Raji (cell line): Measurements from ENCODE around the gene IQSEC1.

ENCODE experiments used
- POLR2A ChIP-seq: IDR thresholded peaks from 2 replicates; pipeline ENCODE4 v1.6.1; 2011; ENCODE audit warnings: low read depth, low read length, control low read depth; ENCODE audit not compliant: insufficient read depth

Gene IQSEC1

DNA sequence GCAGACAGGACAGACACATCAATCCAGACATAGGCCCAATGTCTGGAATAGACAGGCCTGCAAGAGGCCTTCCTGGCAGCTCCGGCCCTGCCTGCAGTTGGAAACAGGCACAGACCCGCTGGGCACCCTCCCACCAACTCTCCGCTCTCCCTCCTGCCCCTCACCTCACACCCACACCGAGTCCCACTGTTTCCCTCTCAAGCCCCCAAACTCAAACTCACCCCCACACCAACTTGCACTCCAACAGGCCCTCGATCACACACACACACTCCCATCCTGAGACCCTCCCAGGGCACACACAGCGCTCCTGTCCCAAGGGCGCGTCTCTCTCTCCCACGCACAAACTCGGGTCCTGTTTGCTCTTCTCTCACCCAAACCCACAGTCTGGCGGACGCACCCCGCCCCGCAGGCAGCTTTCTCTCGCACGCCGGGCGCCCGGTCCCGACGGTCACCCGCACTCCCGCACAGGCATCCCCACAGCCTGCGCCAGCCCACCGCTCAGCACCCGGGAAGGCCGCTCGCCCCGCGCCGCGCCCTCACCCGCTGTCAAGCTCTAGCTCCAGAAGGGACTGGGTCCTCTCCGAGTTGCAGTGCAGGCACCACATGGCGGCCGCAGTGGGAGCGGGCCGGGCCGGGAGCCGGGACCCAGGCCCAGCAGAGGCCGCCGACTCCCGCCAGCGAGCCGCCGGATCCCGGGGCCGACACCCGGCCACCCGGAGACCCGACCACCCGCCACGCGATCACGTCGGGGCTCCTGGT lies 106.2 kb downstream of the IQSEC1 start:
- TF ChIP-seq POLR2A = no peak

DNA sequence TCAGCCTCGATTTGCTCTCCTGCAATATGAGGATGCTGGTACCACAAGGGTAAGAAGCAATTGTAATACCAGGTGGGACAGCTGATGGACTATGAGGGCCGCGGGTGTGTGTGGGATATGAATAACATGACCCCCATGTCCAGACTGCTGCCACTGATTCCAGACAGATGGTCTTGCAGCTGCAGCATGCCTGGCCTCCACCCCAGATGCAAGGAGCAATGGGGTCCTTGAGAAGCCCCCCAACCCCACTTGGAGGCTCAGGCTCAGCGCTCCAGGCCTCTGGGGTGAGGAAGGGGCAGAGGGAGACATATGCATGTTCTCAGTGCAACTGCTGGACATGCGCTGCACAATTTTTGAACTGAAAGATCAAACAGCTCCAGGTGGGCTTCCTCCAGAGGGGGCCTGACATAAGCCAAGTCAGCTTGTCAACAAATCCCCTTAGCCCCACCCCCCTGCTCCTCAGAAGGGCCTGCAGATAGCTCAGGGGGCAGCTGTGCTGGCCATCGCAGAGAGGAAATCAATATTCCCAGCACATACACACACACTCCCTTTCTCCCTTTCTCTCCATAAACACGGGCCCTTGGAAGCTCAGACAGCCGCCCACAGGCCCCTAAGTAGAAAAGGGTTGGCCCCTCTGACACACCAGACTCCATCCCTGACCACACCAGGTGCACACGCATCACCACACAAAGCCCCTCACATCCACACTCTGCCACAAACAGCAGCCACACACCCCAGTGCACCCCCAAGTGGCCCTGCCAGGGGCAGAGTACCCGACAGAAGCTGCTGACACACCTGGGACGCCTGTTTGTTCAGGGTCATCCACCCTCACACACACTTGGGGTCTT lies 107.0 kb downstream of the IQSEC1 start:
- no peak for TF ChIP-seq POLR2A

DNA sequence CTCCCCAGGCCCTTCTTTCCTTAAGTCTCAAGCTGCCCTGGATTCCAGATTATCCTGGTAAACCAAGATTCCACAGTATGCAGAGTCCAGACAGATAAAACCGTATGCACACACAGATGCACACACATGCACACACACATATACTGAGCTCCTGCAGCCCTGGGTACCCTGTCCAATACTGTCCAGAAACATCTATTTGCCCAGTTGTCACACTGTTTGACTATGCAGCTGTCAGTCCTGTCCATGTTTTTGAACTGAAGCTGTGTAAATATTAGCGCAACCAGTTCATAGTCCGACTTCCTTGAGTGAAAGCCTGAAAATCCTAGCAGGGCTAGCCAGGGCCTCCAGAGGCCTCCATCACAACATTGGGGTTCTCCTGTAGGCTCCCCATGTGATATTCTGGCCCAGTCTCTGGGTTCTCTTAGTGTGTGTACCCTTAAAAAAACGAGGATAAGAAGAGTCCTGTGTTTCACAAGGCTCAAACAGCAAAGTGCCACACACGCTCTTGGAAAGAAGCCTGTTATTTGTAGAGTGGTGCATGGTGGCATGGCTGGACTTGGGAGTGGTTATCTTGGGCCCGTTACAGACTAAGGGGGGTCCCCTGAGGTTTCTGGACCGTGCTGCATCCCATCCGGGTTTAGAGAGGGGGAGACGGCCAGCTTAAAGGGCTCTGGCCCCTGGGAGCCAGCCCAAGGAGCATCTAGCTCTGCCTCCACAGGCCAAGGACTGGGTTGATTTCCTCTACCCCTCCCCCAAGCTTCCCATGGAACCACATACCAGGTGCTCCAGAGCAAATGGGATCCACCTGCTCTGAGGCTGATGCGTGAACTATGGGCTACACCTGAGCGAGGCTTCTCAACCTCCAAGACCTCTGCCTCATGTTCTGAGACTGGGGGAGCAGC lies 108.3 kb downstream of the IQSEC1 start:
- no peak for TF ChIP-seq POLR2A

DNA sequence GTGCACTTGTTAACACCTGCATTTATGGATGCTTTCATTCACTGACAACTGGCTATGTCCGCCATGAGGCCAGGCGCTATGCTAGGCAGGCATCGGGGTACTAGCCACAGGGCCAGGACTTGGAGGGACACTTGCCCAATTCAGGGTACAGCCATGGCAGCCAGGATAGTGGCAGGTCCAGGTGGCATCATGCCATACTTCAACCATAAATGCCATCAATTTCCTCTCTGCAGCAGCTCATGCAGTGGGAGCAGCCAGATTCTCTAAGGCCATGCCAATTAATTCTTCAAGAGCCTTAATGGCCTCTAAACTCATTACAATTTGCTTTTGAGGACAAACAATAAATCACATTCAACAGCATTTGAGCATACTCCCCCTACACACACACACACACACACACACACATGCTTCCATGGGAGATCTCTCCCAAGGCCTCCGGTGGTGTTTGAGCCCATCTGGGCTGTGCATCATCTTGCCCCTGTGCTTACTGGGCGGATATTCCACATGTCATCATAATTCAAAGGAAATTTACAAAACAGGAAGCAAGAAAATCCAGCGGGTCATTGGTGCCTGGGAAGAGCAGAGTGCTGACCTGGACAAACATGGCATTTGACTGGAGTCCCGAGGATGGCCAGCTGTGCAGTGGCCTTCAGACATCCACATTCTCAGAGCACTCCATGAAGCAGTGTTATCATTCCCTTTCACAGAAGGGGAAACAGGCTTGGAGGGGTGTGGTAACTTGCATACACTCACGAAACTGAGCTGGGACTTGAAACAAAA lies 109.1 kb downstream of the IQSEC1 start:
- no peak for TF ChIP-seq POLR2A

DNA sequence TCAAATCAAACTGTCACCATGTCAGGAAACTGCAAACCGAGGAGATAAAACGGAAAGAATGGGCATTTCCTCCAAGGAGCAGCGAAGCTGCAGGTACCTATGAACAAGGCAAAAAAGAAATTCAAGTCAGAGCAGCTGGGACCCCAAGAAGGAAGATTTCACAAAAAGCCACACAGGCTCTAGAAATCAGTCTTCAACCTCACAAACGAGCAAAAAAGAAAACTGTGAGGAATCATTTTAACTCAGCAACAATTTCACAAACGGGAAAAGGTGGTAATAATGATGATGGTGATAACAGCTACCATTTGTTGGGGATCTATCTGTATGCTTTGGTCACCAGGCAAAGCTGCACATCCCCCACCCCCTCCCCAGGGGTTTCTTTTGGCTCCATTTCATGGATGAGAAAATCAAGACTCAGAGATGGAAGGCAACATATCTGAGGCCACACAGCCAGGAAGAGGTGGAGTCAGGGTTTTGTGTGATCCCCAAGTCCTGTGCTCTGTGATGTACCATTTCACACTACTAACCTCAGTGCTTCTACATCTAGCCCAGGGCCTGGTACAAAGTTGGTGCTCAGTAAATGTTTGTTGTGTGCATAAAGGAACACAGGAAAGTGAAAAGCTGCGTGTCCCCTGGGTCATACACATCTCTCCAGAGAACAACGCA lies 109.9 kb downstream of the IQSEC1 start:
- no peak for TF ChIP-seq POLR2A

DNA sequence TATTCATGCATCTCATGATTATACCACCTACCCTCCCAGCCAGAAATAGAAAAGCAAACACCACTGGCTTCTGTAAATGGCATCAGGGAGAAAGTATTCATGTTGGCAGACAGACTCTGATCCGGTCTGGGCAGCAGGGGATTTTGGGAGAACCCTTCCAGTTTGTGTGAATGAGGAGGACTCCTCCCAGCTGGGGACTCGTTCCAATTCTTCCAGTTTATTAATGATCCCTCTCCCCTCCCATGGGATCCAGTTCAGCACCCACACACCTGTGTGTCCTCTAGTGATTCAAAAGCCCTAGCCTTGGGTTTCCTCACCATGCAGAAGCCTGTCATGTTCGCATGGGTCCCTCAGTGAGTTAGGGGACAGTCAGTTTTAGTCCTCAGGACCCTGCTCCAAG lies 110.9 kb downstream of the IQSEC1 start:
- no peak for TF ChIP-seq POLR2A

DNA sequence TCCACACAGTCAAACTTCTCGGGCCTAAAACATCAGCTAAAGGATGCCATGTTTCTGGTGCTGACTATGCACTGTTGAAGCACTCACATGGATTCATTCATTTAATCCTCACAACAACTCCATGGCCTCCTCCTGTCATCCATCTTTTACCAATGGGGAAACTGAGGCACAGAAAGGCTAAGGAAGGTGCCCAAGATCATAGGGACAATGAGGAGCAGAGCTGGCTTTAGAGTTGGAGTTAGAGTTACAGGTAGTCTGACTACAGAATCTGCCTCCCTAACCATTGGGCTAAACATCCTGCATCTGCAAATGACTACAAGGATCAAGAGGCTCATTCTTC lies 111.6 kb downstream of the IQSEC1 start:
- no peak for TF ChIP-seq POLR2A

DNA sequence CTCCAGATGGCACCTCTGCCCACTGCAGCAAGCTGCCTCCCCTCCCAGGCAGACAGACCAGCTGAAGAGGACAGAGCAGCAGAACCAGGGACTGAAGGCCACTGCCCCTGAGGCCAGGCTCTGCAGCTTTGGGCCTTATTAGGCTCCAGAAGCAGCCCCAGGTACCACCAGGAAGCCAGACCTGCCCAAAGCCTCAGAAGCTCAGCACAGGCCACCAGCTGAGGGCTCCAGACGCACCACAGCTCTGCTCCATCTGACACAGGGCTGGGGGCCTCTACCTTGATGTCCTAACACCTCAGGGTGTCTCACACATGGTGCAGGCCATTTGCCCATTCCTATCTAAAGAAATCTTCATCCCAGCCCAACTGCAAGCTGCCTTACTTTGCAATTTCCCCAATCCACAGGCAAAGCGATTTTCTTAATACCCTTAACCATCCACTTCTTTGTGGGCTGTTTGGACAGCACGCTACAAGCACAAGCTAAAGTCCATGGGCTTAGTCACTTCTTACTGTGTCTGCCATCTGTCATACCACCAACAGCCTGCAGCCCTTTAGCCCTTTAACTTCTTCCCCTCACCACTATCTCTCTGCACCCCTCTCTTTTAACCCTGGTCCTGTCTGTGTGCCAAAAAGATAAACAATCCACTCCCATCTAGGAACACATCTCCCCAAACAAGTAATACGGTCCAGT lies 112.1 kb downstream of the IQSEC1 start:
- TF ChIP-seq POLR2A = no peak

DNA sequence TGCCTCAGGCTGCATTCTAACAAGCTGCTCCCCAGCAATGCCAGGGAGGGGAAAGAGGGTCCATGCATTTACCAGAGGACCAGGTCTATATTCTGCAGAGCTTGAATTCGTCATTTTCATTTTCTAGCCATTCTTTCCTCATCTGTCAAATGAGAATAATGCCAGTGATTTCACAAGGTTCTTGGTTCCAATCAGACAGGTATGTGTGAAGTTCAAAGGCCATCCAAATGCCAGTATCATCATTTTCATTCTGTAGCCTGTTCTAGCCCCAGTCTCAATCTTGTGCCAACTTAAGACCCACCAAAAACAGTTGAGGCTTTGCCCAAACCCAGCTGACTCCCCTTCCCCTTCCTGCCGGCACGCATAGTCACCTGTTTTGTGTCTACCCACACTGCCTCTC lies 112.7 kb downstream of the IQSEC1 start:
- no peak for TF ChIP-seq POLR2A

DNA sequence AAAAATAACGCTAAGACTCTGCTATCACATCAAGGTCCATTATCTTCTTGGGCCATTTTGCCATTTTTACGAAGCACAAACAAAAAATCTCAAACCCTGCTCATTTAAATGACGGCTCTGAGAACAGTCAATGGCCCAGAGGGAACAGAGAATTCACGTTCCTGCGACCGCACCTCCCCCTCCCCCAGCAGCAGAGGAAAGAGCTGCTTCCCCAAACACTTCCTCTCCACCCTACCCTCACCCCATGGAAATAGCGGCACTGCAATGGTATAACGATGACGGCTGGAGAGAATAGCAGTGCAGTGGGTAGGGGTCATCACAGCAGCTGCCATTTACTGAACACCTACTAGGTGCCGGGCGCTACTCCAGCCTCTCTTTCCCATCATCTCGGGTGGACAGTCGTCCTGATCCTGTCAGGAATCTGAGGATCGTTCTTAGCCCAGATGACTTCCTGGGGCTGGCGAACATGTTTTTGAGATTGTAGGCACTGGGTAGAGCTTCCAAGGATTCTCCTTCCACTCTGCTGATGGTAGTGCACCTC lies 113.3 kb downstream of the IQSEC1 start:
- no peak for TF ChIP-seq POLR2A

DNA sequence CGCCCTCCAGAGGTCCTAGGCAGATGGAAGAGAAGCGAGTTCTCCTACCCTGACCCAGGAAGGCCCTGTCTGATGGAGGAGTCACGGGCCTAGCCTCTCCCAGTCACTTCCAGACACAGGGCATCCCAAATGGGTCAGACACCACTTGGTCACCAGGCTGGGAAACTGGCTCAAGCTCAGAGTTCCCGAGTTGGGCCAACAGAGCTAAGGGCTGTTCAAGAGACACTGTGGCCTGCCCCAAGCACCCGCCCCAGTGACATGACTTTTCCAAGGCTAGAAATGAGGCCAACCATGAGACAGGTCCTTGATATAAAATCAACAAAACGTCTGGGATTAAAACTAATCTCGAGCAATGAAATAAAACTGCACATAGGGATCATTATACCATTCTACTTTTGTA lies 113.8 kb downstream of the IQSEC1 start:
- no peak for TF ChIP-seq POLR2A

DNA sequence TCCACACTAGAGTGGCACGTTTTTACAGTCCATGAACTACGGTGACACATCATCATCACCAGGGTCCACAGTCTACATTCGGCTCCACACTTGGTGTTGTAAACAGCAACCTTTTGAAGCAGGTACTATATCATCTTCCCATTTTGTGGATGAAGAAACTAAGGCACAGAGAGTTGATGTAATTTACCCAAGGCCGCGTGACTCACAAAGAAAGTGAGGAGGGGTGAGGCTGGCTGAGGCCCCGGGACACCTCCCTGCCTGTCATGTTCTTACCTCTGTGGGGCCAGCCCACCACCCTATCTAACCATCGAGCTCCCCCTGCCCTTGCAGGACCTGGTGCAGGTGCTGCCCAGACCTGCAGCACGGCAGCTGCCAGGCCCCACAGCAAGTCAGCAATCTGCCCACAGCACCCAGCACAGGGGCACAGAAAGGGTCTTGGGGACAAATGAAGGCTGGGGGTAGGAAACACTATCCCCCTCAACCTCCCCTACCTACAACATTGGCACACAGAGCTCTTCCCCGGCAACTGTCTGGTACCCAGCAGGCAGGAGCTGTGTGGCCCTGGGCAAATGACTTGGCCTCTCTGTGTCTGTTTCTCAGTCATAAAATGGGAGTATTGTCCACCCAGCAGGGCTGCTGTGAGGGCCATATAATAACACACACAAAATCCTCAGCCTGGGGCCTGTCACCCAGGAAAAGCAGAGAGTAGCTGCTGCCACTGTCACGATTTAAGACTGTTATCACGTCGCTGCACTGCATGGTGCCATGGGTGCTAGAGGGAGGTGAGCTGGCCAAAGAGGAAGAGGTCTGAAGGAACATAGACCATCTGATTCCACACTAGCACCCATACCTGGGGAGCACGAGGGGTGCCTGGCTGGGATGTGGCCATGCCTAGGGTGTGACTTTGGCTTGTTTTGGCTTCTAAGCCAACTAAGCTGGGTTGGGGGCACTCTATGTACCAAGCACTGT lies 115.1 kb downstream of the IQSEC1 start:
- TF ChIP-seq POLR2A = no peak
